Measurements from ENCODE around the gene DENND1A.

GRCh38 chr9:123687246-123687751 lies 242.6 kb downstream of the DENND1A start:
- TF ChIP-seq SIN3A (IDR thresholded peaks at IDR 0.05; ENCODE audit: borderline replicate concordance, low read depth, low read length) (no peak), ZNF121 (CRISPR knock-in tag; IDR thresholded peaks at IDR 0.05) (no peak), CTCF (CRISPR knock-in tag; IDR thresholded peaks at IDR 0.05) (no peak), RXRA (CRISPR knock-in tag; IDR thresholded peaks at IDR 0.05) (no peak), TCF7L2 (IDR thresholded peaks at IDR 0.05; ENCODE audit: low read depth, low read length) (no peak), ZNF543 (CRISPR knock-in tag; IDR thresholded peaks at IDR 0.05) (no peak), RAD21 (CRISPR knock-in tag; IDR thresholded peaks at IDR 0.05) (no peak), PRDM15 (CRISPR knock-in tag; IDR thresholded peaks at IDR 0.05) (no peak), ZNF530 (CRISPR knock-in tag; IDR thresholded peaks at IDR 0.05; ENCODE audit: low read depth) (no peak), NKX3-1 (CRISPR knock-in tag; IDR thresholded peaks at IDR 0.05) (no peak), MIXL1 (CRISPR knock-in tag; IDR thresholded peaks at IDR 0.05) (no peak), ZNF124 (CRISPR knock-in tag; IDR thresholded peaks at IDR 0.05) (no peak)
